LHCN-M2 (cell line): Measurements from ENCODE around the gene PPP1R8. TPM values are rescaled to one million over a fixed set of nuclear protein-coding genes. Genes with fewer than 3 reads are reported as not detected.
"Not testable (repeated sequence)": the region's sequence is repeated elsewhere in the genome, so short reads cannot be mapped to it uniquely, and the experiment has no call there.

Source experiments
- DNase-seq: peaks from one replicate; pipeline ENCODE4 v3.0.0-alpha.2; 2012; ENCODE audit warnings: low read depth
- polyA plus RNA-seq: library from polyadenylated mRNA; unstranded; fragments of >200 nt; gene quantifications from one replicate; pipeline ENCODE4 v1.2.1, GENCODE V29; 2012; ENCODE audit warnings: missing spikeins
- total RNA-seq: library from RNA; depleted of rRNA; stranded (reverse); fragments of >200 nt; gene quantifications from 2 replicates; pipeline ENCODE4 v1.2.3, GENCODE V29; 2014; rRNA removed

The PPP1R8 gene
- total RNA-seq, result 50.3 and 57.8 TPM in 2 replicates
- polyA plus RNA-seq, result 25.6 TPM

DNA sequence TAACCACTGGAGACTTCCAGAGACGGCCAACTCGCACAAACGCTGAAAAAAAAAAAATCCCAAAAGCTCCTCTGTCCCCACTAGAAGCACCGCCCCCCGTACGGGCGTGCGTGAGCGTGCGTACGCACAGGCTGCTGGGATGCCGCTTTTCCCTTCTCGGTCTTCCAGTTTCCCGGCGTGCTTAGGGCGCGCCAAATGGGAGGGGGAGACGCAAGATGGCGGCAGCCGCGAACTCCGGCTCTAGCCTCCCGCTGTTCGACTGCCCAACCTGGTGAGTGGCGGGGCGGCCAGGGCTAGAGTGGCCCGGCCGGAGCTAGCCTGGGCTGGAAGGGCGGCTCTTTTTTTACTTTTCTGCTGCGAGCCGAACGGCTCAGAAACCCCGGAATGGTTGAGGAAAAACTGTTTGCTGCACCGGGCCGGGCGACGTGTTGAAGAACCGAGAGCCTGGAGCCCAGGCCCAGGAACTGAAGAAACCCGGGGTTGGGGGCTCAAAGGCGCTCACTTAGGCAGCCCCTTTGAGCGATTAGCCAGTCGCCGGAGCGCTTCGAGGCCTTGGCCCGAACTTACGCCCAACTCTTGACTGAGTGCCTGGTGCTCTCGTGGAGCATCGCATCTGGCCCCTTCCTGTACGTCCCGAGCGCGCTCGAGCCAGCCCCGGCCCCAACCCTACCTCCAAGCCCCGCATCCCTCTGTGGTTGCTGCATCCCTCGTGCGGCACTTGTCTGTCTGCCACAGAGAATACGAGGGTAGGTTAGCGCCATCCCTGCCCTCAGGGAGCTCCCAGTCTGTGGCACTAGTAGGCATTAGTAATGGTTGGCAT is at the start of gene PPP1R8:
PPP1R8 (plus strand) TSS at position 162 of the 820 bp plus-strand sequence; CDS start at position 216, 54 bp downstream.
- peak; percentile 96 for DNase-seq

- DNase-seq, result no peak
These were observed 47.6 kb upstream of the PPP1R8 start for GRCh38 chr1:27782950-27783349.

GRCh38 chr1:27784700-27785099 is 45.9 kb upstream of the PPP1R8 start:
- no peak for DNase-seq

- DNase-seq, result no peak
These were observed 44.7 kb upstream of the PPP1R8 start for GRCh38 chr1:27785781-27786455.

DNA sequence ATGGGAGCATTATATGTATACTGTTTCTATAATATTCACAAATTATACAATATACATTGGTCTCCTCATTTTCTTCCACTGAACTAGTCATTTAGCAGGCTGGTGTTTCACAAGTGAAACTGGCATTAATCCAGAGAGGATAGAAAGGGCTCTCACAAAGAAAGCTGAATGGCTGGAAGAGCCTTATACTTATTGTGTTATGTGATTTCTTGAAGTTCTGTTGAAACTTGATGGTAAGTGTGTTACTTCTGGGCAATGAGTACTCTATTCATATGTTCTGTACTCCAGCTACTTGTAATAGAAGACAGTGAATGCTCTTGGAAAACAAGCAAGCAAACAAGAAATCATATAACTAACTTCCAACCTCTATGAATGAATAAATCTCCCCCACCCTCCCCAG is 42.7 kb upstream of the PPP1R8 start:
- DNase-seq, result peak; percentile 43

DNA sequence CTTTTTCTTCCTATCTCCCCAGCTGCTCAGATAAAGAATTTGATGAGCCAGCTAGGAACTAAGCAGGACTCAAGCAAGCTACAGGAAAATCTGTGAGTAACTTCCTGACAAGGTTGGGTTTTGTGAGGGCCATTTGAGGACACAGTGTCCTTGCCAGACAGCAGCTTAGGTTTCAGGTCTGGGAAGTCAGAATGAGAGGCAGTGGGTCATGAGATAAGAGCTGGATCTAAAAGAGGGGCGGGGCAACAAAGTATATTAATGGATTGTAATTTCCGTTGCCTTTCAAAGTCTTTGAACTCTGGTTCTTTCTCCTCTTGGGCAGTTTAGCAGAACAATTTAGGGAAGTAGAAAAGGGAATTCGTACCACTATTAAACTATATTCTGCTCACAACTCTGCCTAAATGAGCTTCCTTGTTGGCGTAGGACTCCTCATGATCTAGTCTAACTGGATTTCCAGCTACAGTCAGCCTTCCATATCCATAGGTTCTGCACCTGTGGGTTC is 41.0 kb upstream of the PPP1R8 start:
- peak; percentile 86 for DNase-seq

- DNase-seq, result not testable (repeated sequence)
These were observed 40.3 kb upstream of the PPP1R8 start for GRCh38 chr1:27790270-27790669.

DNA sequence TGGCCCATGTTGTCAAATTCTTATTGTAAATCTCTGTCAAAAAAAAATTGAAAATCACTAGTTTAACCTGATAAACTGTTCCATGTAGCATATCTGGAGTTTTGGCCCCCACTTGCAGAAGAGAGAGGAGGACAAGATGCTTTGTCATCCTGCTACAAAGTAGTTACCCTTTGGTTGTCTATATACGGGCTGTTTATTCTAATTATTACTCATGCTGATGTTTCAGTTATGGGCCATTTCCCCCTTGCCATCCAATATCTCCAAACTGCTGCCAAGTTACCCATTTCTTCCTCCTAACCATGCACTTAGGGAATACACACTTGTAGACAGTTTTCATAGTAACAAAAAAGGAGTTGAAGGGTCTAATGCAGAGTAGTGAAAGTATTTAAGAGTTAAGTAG is 35.0 kb upstream of the PPP1R8 start:
- DNase-seq, result no peak

DNA sequence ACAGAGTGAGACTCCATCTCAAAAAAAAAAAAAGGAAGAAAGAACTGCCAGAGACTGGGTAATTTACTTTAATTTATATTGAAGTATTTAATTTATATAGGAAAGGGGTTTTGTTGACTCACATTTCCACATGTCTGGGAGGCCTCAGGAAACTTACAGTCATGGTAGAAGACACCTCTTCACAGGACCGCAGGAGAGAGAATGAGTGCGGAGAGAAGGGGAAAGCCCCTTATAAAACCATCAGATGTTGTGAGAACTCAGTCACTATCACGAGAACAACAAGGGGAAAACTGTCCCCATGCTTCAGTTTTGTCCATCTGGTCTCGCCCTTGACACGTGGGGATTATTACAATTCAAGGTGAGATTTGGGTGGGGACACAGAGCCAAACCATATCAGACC is 25.8 kb upstream of the PPP1R8 start:
- no peak for DNase-seq

DNA sequence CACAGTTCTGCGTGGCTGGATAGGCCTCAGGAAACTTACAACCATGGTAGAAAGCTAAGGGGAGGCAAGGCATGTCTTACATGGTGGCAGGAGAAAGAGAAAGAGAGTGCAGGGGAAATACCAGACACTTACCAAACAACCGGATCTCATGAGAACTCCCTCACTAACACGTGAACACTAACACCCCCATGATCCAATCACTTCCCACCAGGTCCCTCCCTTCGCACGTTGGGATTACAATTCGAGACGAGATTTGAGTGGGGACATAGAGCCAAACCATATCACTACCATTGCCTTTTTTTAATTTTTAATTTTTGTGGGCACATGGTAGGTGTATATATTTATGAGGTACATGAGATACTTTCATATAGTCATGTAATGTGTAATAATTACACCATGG is 23.8 kb upstream of the PPP1R8 start:
- no peak for DNase-seq

DNA sequence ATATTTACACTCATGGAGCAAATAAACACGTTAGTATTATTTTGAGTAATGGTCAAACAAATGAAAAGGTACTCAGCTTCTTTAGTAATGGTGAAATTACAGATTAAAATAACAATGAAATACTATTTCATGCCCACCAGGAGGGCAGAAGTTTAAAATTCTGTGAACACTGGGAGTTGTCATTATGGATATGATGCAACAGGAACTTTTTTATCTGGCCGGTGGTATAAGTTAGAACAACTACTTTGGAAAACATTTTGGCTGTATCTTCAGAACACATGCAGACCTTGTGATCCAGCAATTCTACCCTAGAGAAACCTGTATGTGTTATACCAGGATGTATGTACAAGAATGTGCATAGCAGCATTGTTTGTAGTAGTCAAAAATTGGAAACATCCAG is 23.2 kb upstream of the PPP1R8 start:
- DNase-seq, result no peak

GRCh38 chr1:27808131-27808530 is 22.5 kb upstream of the PPP1R8 start:
- not testable (repeated sequence) for DNase-seq

- DNase-seq, result no peak
These were observed 20.7 kb upstream of the PPP1R8 start for GRCh38 chr1:27809883-27810282.

GRCh38 chr1:27811741-27812500 is 18.7 kb upstream of the PPP1R8 start:
- DNase-seq, result no peak

GRCh38 chr1:27816921-27817630 is 13.5 kb upstream of the PPP1R8 start:
- peak; percentile 75 for DNase-seq

GRCh38 chr1:27821761-27822315 is 8.7 kb upstream of the PPP1R8 start:
- no peak for DNase-seq

GRCh38 chr1:27823784-27824183 is 6.8 kb upstream of the PPP1R8 start:
- DNase-seq, result no peak

- DNase-seq, result no peak
These were observed 6.2 kb upstream of the PPP1R8 start for GRCh38 chr1:27824411-27824810.

GRCh38 chr1:27829339-27829960 is 1.1 kb upstream of the PPP1R8 start:
- DNase-seq, result not testable (repeated sequence)
